SK-N-SH treated with all-trans-retinoic acid at 6 μM for 48 hours (cell line): ENCODE results near the gene C11orf58.

Experiments
- ATAC-seq: fragments of 200-7000 bp; cut with Tn5 transposase; 3 replicates; pipeline ENCODE4 v1.9.1; 2020; ENCODE audit warnings: mild to moderate bottlenecking, moderate library complexity
- ARNTL ChIP-seq: fragments of 450-650 bp; formaldehyde crosslinking; IDR thresholded peaks from 2 replicates; pipeline ENCODE4 v1.5.0; 2020; ENCODE audit warnings: low read depth, mild to moderate bottlenecking, moderate library complexity, borderline replicate concordance
- BACH2 ChIP-seq: fragments of 250-450 bp; sonication (Bioruptor Pico); IDR thresholded peaks from 2 replicates; pipeline ENCODE4 v1.9.0; 2021; ENCODE audit warnings: mild to moderate bottlenecking, borderline replicate concordance
- CSDC2 ChIP-seq: fragments of 250-450 bp; sonication (Bioruptor Pico); IDR thresholded peaks from 2 replicates; pipeline ENCODE4 v1.5.0; 2020; ENCODE audit warnings: mild to moderate bottlenecking, moderate library complexity
- ESRRG ChIP-seq: fragments of 250-450 bp; sonication (Bioruptor Pico); IDR thresholded peaks from 2 replicates; pipeline ENCODE4 v1.6.1; 2021; ENCODE audit warnings: mild to moderate bottlenecking
- ISL1 ChIP-seq: fragments of 250-450 bp; sonication (Bioruptor Pico); IDR thresholded peaks from 2 replicates; pipeline ENCODE4 v2.1.2; 2022; ENCODE audit warnings: mild to moderate bottlenecking, moderate library complexity
- OSR1 ChIP-seq: fragments of 250-450 bp; sonication (Bioruptor Pico); IDR thresholded peaks from 2 replicates; pipeline ENCODE4 v1.8.0; 2022; ENCODE audit warnings: moderate library complexity, mild to moderate bottlenecking, inconsistent platforms
- PPARA ChIP-seq: fragments of 250-450 bp; sonication (Bioruptor Pico); IDR thresholded peaks from 2 replicates; pipeline ENCODE4 v1.5.0; 2020; ENCODE audit warnings: mild to moderate bottlenecking, borderline replicate concordance
- RARB ChIP-seq: fragments of 250-450 bp; sonication (Bioruptor Pico); IDR thresholded peaks from 2 replicates; pipeline ENCODE4 v1.8.0; 2021; ENCODE audit warnings: mild to moderate bottlenecking, moderate library complexity
- SNAI2 ChIP-seq: fragments of 250-450 bp; sonication (Bioruptor Pico); IDR thresholded peaks from 2 replicates; pipeline ENCODE4 v1.5.0; 2020; ENCODE audit warnings: mild to moderate bottlenecking, moderate library complexity
- TCF4 ChIP-seq: fragments of 250-450 bp; sonication (Bioruptor Pico); IDR thresholded peaks from 2 replicates; pipeline ENCODE4 v1.8.0; 2021; ENCODE audit warnings: mild to moderate bottlenecking, moderate library complexity, borderline replicate concordance
- TOX ChIP-seq: fragments of 250-450 bp; sonication (Bioruptor Pico); IDR thresholded peaks from 2 replicates; pipeline ENCODE4 v1.8.0; 2021; ENCODE audit warnings: mild to moderate bottlenecking, moderate library complexity, borderline replicate concordance
- ZC3H10 ChIP-seq: fragments of 250-450 bp; sonication (Bioruptor Pico); IDR thresholded peaks from 2 replicates; pipeline ENCODE4 v1.5.1; 2021; ENCODE audit warnings: mild to moderate bottlenecking, moderate library complexity
- ZFP3 ChIP-seq: fragments of 250-450 bp; sonication (Bioruptor Pico); IDR thresholded peaks from 2 replicates; pipeline ENCODE4 v1.5.0; 2020; ENCODE audit warnings: mild to moderate bottlenecking, moderate library complexity
- ZFP30 ChIP-seq: fragments of 450-650 bp; formaldehyde crosslinking; IDR thresholded peaks from 2 replicates; pipeline ENCODE4 v1.5.0; 2022; ENCODE audit warnings: mild to moderate bottlenecking, moderate library complexity
- ZNF565 ChIP-seq: fragments of 450-650 bp; formaldehyde crosslinking; conservative IDR thresholded peaks from 2 replicates; pipeline ENCODE4 v1.5.0; 2020; ENCODE audit warnings: low read depth, mild to moderate bottlenecking, moderate library complexity
- ZNF70 ChIP-seq: fragments of 450-650 bp; formaldehyde crosslinking; IDR thresholded peaks from 2 replicates; pipeline ENCODE4 v1.5.0; 2020; ENCODE audit warnings: mild to moderate bottlenecking, moderate library complexity
- ZNF8 ChIP-seq: fragments of 450-650 bp; formaldehyde crosslinking; IDR thresholded peaks from 2 replicates; pipeline ENCODE4 v1.5.0; 2020; ENCODE audit warnings: mild to moderate bottlenecking, moderate library complexity
- TF ChIP-seq, protein P1 (sequence below): fragments of 250-450 bp; sonication (Bioruptor Pico); IDR thresholded peaks from 2 replicates; pipeline ENCODE4 v1.5.1; 2020; ENCODE audit warnings: low read depth, mild to moderate bottlenecking, moderate library complexity
- TF ChIP-seq, protein P2 (sequence below): fragments of 250-450 bp; sonication (Bioruptor Pico); IDR thresholded peaks from 2 replicates; pipeline ENCODE4 v1.5.0; 2020; ENCODE audit warnings: mild to moderate bottlenecking, moderate library complexity
- TF ChIP-seq, protein P3 (sequence below): fragments of 250-450 bp; sonication (Bioruptor Pico); IDR thresholded peaks from 2 replicates; pipeline ENCODE4 v1.8.0; 2021; ENCODE audit warnings: low read depth, mild to moderate bottlenecking, moderate library complexity, borderline replicate concordance
- TF ChIP-seq, protein P4 (sequence below): fragments of 250-450 bp; sonication (Bioruptor Pico); IDR thresholded peaks from 2 replicates; pipeline ENCODE4 v1.5.1; 2021; ENCODE audit warnings: mild to moderate bottlenecking, moderate library complexity
- TF ChIP-seq, protein P5 (sequence below): fragments of 250-450 bp; sonication (Bioruptor Pico); IDR thresholded peaks from 2 replicates; pipeline ENCODE4 v1.8.0; 2020; ENCODE audit warnings: mild to moderate bottlenecking, moderate library complexity, borderline replicate concordance

Gene C11orf58

DNA sequence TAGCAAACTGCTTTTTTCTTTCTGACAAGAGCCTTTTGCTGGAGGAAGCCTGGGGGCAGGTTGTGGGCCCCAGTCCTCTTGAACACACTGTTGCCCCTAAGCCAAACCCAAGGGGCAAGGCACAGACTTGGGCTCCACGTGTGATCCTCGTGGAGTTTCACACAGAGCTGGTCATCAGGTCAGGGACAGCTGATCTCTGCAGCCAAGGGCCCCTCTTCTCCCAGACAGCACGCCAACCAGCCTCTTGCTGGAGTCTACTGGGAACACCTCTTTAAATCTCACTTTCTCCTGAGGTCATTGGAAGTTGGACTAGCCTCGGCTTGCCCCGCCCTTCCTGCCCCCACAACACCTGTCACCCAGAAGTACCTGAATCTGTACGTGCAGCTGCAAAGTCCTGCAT is 39.8 kb downstream of the C11orf58 start:
- no peak for TF ChIP-seq ZNF70 (CRISPR knock-in tag)
- TF ChIP-seq, protein P1, sequence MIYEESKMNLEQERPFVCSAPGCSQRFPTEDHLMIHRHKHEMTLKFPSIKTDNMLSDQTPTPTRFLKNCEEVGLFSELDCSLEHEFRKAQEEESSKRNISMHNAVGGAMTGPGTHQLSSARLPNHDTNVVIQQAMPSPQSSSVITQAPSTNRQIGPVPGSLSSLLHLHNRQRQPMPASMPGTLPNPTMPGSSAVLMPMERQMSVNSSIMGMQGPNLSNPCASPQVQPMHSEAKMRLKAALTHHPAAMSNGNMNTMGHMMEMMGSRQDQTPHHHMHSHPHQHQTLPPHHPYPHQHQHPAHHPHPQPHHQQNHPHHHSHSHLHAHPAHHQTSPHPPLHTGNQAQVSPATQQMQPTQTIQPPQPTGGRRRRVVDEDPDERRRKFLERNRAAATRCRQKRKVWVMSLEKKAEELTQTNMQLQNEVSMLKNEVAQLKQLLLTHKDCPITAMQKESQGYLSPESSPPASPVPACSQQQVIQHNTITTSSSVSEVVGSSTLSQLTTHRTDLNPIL (CRISPR knock-in tag), result no peak
- TF ChIP-seq TOX, result no peak
- no peak for TF ChIP-seq SNAI2
- no peak for TF ChIP-seq BACH2
- no peak for TF ChIP-seq CSDC2
- TF ChIP-seq, protein P2, sequence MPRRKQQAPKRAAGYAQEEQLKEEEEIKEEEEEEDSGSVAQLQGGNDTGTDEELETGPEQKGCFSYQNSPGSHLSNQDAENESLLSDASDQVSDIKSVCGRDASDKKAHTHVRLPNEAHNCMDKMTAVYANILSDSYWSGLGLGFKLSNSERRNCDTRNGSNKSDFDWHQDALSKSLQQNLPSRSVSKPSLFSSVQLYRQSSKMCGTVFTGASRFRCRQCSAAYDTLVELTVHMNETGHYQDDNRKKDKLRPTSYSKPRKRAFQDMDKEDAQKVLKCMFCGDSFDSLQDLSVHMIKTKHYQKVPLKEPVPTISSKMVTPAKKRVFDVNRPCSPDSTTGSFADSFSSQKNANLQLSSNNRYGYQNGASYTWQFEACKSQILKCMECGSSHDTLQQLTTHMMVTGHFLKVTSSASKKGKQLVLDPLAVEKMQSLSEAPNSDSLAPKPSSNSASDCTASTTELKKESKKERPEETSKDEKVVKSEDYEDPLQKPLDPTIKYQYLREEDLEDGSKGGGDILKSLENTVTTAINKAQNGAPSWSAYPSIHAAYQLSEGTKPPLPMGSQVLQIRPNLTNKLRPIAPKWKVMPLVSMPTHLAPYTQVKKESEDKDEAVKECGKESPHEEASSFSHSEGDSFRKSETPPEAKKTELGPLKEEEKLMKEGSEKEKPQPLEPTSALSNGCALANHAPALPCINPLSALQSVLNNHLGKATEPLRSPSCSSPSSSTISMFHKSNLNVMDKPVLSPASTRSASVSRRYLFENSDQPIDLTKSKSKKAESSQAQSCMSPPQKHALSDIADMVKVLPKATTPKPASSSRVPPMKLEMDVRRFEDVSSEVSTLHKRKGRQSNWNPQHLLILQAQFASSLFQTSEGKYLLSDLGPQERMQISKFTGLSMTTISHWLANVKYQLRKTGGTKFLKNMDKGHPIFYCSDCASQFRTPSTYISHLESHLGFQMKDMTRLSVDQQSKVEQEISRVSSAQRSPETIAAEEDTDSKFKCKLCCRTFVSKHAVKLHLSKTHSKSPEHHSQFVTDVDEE (CRISPR knock-in tag), result no peak
- TF ChIP-seq TCF4 (CRISPR knock-in tag), result no peak
- no peak for TF ChIP-seq ZC3H10 (CRISPR knock-in tag)
- TF ChIP-seq, protein P3, sequence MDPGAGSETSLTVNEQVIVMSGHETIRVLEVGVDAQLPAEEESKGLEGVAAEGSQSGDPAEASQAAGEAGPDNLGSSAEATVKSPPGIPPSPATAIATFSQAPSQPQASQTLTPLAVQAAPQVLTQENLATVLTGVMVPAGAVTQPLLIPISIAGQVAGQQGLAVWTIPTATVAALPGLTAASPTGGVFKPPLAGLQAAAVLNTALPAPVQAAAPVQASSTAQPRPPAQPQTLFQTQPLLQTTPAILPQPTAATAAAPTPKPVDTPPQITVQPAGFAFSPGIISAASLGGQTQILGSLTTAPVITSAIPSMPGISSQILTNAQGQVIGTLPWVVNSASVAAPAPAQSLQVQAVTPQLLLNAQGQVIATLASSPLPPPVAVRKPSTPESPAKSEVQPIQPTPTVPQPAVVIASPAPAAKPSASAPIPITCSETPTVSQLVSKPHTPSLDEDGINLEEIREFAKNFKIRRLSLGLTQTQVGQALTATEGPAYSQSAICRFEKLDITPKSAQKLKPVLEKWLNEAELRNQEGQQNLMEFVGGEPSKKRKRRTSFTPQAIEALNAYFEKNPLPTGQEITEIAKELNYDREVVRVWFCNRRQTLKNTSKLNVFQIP, result no peak
- no peak for TF ChIP-seq ZNF8 (CRISPR knock-in tag)
- no peak for TF ChIP-seq ESRRG
- no peak for TF ChIP-seq OSR1 (CRISPR knock-in tag)
- ATAC-seq, result no peak

DNA sequence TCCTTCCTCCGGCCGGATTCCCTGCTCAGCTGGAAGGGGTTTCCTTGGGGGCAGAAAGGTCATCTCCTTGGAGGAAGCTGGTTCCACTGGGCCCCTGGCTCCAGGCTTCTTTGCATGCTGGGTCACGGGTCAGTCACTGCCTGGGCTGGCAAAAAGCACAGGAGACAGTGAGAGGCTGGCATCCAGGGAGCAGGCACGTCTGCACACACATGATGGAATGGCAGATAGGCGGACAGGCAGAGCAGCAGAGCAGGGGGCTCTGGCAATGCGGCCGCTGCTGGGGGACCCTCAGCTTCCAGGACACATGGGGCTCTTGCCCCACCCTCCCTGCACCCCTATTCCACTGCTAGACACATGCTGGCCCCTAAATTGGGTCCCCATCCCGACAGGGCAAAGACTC is 40.4 kb downstream of the C11orf58 start:
- TF ChIP-seq, protein P2 (CRISPR knock-in tag), result no peak
- no peak for TF ChIP-seq ZFP30 (CRISPR knock-in tag)
- no peak for TF ChIP-seq ZNF70 (CRISPR knock-in tag)
- TF ChIP-seq ESRRG, result no peak
- ATAC-seq, result no peak

DNA sequence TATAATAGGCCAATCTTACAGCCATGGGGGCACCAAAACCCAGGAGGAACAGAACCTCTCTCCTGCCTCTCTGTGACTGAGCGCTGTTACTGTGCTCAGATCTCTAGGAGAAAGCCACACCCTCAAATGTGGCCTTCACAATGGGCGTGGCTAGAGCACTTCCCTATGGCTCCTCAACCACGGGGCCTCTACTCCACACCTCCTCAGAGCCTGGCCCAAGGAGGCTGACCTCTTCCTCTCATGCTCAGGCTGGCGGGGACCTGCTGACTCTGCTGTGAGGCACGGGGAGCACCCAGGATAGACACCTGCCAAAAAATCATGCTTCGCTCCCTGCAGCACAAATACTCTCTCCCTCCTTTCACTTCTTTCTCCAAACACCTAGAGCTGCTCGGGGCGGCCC is 41.0 kb downstream of the C11orf58 start:
- ATAC-seq, result peak; percentile 23; the same call in 2 of the 3 replicates
- no peak for TF ChIP-seq ESRRG
- TF ChIP-seq ZFP3 (CRISPR knock-in tag), result no peak
- no peak for TF ChIP-seq RARB

DNA sequence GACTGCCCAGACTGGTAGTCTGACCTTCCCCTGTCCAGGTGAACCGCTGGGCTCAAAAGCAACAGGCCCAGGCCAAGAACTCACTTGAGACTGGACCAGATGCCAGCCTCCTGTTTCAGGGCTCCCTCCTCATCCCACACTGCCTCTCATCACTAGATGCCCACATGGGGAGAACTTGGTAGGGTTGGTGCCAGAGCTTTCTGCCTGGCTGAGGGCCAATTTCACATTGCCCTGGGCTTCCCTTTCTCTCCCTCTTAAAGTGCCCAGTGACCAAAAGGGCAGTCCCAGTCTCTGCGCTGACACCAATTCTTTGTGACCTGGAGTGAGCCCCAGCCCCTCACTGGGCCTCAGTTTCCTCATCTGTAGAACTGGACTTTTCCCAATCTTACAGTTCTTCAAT is 41.7 kb downstream of the C11orf58 start:
- TF ChIP-seq RARB (no peak), ARNTL (CRISPR knock-in tag) (no peak), ZNF565 (CRISPR knock-in tag) (no peak)
- TF ChIP-seq, all 23 proteins: peak for 0
- ATAC-seq, result no peak

DNA sequence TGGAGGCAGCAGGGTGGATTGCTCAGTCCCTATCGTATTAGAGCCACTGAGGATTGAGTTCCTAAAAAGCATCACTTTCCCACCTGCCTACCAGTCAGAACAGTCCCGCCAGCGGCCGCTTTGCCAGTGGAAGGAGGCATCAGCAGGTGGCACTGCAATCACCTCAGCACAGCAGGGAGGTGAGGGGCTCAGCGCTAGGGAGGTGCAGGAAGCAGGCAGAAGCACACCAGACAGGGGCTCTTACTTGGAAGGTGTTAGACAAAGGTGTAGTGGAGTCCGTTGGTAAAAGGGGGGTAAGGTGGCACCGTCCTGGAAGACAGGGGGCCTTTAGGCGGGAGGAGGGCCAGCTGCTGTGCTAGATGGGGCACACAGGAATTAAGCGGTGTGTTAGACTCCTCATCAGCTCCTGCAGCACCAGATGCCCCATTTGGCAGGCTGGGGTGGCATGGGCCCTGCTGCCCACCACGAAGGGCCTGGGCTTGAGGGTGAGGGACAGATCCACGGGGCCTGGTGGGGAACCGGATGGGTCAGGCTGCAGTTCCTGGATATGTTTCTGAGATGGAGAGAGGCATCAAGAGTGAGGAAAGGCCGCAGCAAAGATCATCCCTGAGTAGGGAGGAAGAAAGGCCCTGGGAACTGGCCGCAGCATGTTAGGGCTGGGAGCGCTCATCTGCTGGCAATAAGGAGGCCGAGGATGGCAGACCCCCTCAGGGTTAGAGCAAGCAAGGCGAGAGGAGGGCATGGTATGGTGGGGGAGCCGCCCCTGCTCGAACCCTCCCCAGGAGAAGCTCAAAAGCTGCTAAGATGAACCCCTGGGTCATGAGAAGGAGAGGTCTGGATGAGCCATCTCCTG is 42.5 kb downstream of the C11orf58 start:
- no peak for ATAC-seq
- no peak for TF ChIP-seq SNAI2
- TF ChIP-seq RARB, result no peak
- no peak for TF ChIP-seq TOX
- no peak for TF ChIP-seq ISL1 (CRISPR knock-in tag)
- TF ChIP-seq PPARA, result no peak
- TF ChIP-seq, protein P4, sequence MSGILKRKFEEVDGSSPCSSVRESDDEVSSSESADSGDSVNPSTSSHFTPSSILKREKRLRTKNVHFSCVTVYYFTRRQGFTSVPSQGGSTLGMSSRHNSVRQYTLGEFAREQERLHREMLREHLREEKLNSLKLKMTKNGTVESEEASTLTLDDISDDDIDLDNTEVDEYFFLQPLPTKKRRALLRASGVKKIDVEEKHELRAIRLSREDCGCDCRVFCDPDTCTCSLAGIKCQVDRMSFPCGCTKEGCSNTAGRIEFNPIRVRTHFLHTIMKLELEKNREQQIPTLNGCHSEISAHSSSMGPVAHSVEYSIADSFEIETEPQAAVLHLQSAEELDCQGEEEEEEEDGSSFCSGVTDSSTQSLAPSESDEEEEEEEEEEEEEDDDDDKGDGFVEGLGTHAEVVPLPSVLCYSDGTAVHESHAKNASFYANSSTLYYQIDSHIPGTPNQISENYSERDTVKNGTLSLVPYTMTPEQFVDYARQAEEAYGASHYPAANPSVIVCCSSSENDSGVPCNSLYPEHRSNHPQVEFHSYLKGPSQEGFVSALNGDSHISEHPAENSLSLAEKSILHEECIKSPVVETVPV (CRISPR knock-in tag), result no peak
- TF ChIP-seq CSDC2, result no peak
- no peak for TF ChIP-seq ZNF70 (CRISPR knock-in tag)
- TF ChIP-seq OSR1 (CRISPR knock-in tag), result no peak
- TF ChIP-seq, protein P5, sequence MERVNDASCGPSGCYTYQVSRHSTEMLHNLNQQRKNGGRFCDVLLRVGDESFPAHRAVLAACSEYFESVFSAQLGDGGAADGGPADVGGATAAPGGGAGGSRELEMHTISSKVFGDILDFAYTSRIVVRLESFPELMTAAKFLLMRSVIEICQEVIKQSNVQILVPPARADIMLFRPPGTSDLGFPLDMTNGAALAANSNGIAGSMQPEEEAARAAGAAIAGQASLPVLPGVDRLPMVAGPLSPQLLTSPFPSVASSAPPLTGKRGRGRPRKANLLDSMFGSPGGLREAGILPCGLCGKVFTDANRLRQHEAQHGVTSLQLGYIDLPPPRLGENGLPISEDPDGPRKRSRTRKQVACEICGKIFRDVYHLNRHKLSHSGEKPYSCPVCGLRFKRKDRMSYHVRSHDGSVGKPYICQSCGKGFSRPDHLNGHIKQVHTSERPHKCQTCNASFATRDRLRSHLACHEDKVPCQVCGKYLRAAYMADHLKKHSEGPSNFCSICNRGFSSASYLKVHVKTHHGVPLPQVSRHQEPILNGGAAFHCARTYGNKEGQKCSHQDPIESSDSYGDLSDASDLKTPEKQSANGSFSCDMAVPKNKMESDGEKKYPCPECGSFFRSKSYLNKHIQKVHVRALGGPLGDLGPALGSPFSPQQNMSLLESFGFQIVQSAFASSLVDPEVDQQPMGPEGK (CRISPR knock-in tag), result no peak
